Endothelial cell (in vitro differentiated cells): ENCODE data around the gene ECI1. TPM values are rescaled to one million over a fixed set of nuclear protein-coding genes. Genes with fewer than 3 reads are reported as not detected.

Source experiments
- DNase-seq: peaks from one replicate; pipeline ENCODE4 v3.0.0; 2021; ENCODE audit warnings: low spot score
- H3K27ac Mint-ChIP-seq: one replicate; pipeline ENCODE4 v1.8.0; 2021; ENCODE audit warnings: mixed read lengths, inconsistent platforms; ENCODE audit not compliant: unreplicated experiment
- H3K27me3 Mint-ChIP-seq: one replicate; pipeline ENCODE4 v1.8.0; 2021; ENCODE audit warnings: mild to moderate bottlenecking, moderate library complexity, mixed read lengths, inconsistent platforms; ENCODE audit not compliant: unreplicated experiment
- H3K36me3 Mint-ChIP-seq: one replicate; pipeline ENCODE4 v1.8.0; 2021; ENCODE audit warnings: mild to moderate bottlenecking, low read depth, mixed read lengths, inconsistent platforms; ENCODE audit not compliant: unreplicated experiment
- H3K4me1 Mint-ChIP-seq: one replicate; pipeline ENCODE4 v1.8.0; 2021; ENCODE audit warnings: mild to moderate bottlenecking, mixed read lengths, inconsistent platforms; ENCODE audit not compliant: unreplicated experiment
- H3K4me3 Mint-ChIP-seq: one replicate; pipeline ENCODE4 v1.8.0; 2021; ENCODE audit warnings: mild to moderate bottlenecking, mixed read lengths, inconsistent platforms; ENCODE audit not compliant: unreplicated experiment
- H3K9me3 Mint-ChIP-seq: one replicate; pipeline ENCODE4 v1.8.0; 2021; ENCODE audit warnings: mixed read lengths, inconsistent platforms; ENCODE audit not compliant: unreplicated experiment
- CTCF ChIP-seq: fragments of 200-600 bp; sonication (generic); IDR thresholded peaks from one replicate; pipeline ENCODE4 v1.5.0; 2021; ENCODE audit warnings: antibody characterized with exemption; ENCODE audit not compliant: unreplicated experiment
- total RNA-seq: library from RNA; stranded (reverse); fragmentation: NEBNext Ultra II Directional; extraction: Animal tissue kit (Norgen Biotek cat#: 25700); gene quantifications from one replicate; pipeline ENCODE4 v1.2.1, GENCODE V29; 2021; ENCODE audit not compliant: unreplicated experiment

ECI1 gene
- total RNA-seq, 1 donor from 2014 or later, result 27.1 TPM

GRCh38 chr16:2198283-2198682, 53.1 kb downstream of the ECI1 start:
- H3K36me3 Mint-ChIP-seq, result peaks cover 4% of the 10 kb centered on the region
- H3K27ac Mint-ChIP-seq, result no peak overlapping the region
- peaks cover 2% of the 10 kb centered on the region for H3K4me1 Mint-ChIP-seq
- peak overlapping the region; percentile 74 for H3K4me3 Mint-ChIP-seq
- H3K27me3 Mint-ChIP-seq, result peaks cover 19% of the 10 kb centered on the region
- DNase-seq, result no peak
- no peaks in the 10 kb centered on the region for H3K9me3 Mint-ChIP-seq
- no peak for TF ChIP-seq CTCF

GRCh38 chr16:2197765-2198164, 53.6 kb downstream of the ECI1 start:
- no peak for DNase-seq
- TF ChIP-seq CTCF, result no peak
- Mint-ChIP-seq H3K4me1 (peaks cover 2% of the 10 kb centered on the region), H3K9me3 (no peaks in the 10 kb centered on the region), H3K27me3 (peaks cover 21% of the 10 kb centered on the region), H3K27ac (no peak overlapping the region), H3K36me3 (peaks cover 4% of the 10 kb centered on the region), H3K4me3 (peak overlapping the region; percentile 74)

GRCh38 chr16:2196981-2197511, 54.3 kb downstream of the ECI1 start:
- H3K9me3 Mint-ChIP-seq, result no peaks in the 10 kb centered on the region
- H3K4me3 Mint-ChIP-seq, result no peak overlapping the region
- TF ChIP-seq CTCF, result no peak
- H3K36me3 Mint-ChIP-seq, result peaks cover 4% of the 10 kb centered on the region
- H3K27ac Mint-ChIP-seq, result no peak overlapping the region
- H3K27me3 Mint-ChIP-seq, result peaks cover 21% of the 10 kb centered on the region
- no peak for DNase-seq
- no peaks in the 10 kb centered on the region for H3K4me1 Mint-ChIP-seq

- Mint-ChIP-seq H3K4me3 (no peak within 1 kb of the TSS), H3K36me3 (peaks cover 4% of the 10 kb centered on the region), H3K27me3 (peaks cover 25% of the 10 kb centered on the region), H3K4me1 (no peaks in the 10 kb centered on the region), H3K27ac (no peak within 1 kb of the TSS), H3K9me3 (no peaks in the 10 kb centered on the region)
- no peak for TF ChIP-seq CTCF
- DNase-seq, result peak; percentile 42
Observed at GRCh38 chr16:2196162-2196980, 55.0 kb downstream of the ECI1 start, which contains the start of gene CASKIN1. TSS of gene CASKIN1 (minus strand) at chr16:2196605. CDS start at chr16:2196432, 173 bp downstream.
